ENCODE measurements around the gene IER5. TPM values are rescaled to one million over a fixed set of nuclear protein-coding genes. Genes with fewer than 3 reads are reported as not detected.
A peak's percentile ranks its signal among the peaks of the same experiment; 100 is the strongest.

The IER5 gene
- total and polyA plus RNA-seq, 9 of the 15 experiments (the other 6 are each of a cell fraction or from before 2014, with no cell fraction given) = 2.4 to 32.1 (median 12.0) TPM

DNA sequence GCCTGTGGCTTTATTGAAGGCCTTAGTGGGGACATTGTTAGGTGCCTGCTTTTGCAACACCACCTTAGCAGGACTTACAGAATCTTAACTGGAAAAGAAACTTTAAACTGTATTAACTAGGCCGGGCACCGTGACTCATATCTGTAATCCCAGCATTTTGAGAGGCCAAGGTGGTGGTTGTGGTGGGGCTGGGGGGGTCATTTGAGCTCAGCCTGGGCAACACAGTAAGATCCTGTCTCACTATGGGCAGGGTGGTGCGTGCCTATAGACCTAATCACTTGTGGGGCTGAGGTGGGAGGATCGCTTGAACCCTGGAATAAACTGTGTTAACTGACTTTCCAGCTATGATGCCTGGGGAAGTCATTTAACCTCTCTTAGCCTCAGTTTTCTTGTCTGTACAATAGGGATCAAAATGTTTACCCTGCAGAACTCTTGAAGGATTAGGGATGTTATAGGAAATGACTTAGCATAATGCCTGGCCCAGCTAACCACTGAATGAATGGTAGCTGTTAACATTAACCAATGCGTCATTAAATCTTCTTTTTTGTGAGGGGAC lies 39.5 kb downstream of the IER5 start (continued):
- TF ChIP-seq GTF2A2 (tag; IDR thresholded peaks at IDR 0.05) (no peak), ZNF24 (IDR thresholded peaks at IDR 0.05) (peak; percentile 69; the same call in 1 of the 2 replicates), ID3 (CRISPR knock-in tag; IDR thresholded peaks at IDR 0.05) (no peak), ID3 (tag; IDR thresholded peaks at IDR 0.05) (no peak), LEF1 (IDR thresholded peaks at IDR 0.05) (no peak), EWSR1 (IDR thresholded peaks at IDR 0.05; ENCODE audit: borderline replicate concordance, low read depth, partially characterized antibody) (no peak), HIVEP1 (CRISPR knock-in tag; IDR thresholded peaks at IDR 0.05) (no peak), RCOR1 (IDR thresholded peaks at IDR 0.05; ENCODE audit: borderline replicate concordance in 1 of 2, low read depth in 2 of 2, low read length in 2 of 2) (no peak), NCOR1 (IDR thresholded peaks at IDR 0.05) (no peak), USF1 (CRISPR knock-in tag; IDR thresholded peaks at IDR 0.05) (0 out of 2 replicates have a peak, but pooled peaks have one; percentile 10), RBM34 (IDR thresholded peaks at IDR 0.05; ENCODE audit: borderline replicate concordance, insufficient read depth, low read length) (no peak), ETV5 (CRISPR knock-in tag; IDR thresholded peaks at IDR 0.05; ENCODE audit: low read depth) (no peak), TAF7 (tag; IDR thresholded peaks at IDR 0.05) (no peak), RBM25 (IDR thresholded peaks at IDR 0.05; ENCODE audit: low read depth, low read length, severe bottlenecking) (peak; percentile 87), DEAF1 (CRISPR knock-in tag; IDR thresholded peaks at IDR 0.05) (0 out of 2 replicates have a peak, but pooled peaks have one; percentile 12), KAT8 (IDR thresholded peaks at IDR 0.05; ENCODE audit: low read depth) (no peak), MAFF (IDR thresholded peaks at IDR 0.05; ENCODE audit: low read length) (peak; percentile 48; the same call in 1 of the 2 replicates), STAG1 (CRISPR knock-in tag; IDR thresholded peaks at IDR 0.05; ENCODE audit: borderline replicate concordance) (no peak), PHF21A (IDR thresholded peaks at IDR 0.05; ENCODE audit: borderline replicate concordance, low read depth) (no peak), MTA1 (IDR thresholded peaks at IDR 0.05; ENCODE audit: borderline replicate concordance) (peak; percentile 32; the same call in 1 of the 2 replicates), PPARD (CRISPR knock-in tag; IDR thresholded peaks at IDR 0.05) (no peak), ZNF311 (CRISPR knock-in tag; IDR thresholded peaks at IDR 0.05) (no peak), ZNF444 (CRISPR knock-in tag; IDR thresholded peaks at IDR 0.05) (no peak), CTBP1 (IDR thresholded peaks at IDR 0.05; ENCODE audit: borderline replicate concordance) (no peak), ZNF778 (CRISPR knock-in tag; IDR thresholded peaks at IDR 0.05) (no peak), ZNF707 (CRISPR knock-in tag; conservative IDR thresholded peaks at IDR 0.05) (no peak), CBX5 (IDR thresholded peaks at IDR 0.05; ENCODE audit: borderline replicate concordance, low read depth) (no peak)
- TF ChIP-seq, protein P1, sequence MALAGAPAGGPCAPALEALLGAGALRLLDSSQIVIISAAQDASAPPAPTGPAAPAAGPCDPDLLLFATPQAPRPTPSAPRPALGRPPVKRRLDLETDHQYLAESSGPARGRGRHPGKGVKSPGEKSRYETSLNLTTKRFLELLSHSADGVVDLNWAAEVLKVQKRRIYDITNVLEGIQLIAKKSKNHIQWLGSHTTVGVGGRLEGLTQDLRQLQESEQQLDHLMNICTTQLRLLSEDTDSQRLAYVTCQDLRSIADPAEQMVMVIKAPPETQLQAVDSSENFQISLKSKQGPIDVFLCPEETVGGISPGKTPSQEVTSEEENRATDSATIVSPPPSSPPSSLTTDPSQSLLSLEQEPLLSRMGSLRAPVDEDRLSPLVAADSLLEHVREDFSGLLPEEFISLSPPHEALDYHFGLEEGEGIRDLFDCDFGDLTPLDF (CRISPR knock-in tag; IDR thresholded peaks at IDR 0.05) = no peak
